C4-2B (cell line): ENCODE measurements around the gene EIF1AX.

Experiments used
- CTCF ChIP-seq: fragments of 450-650 bp; conservative IDR thresholded peaks from 2 replicates; pipeline ENCODE4 v1.5.1; 2017; ENCODE audit warnings: mild to moderate bottlenecking
- ZFX ChIP-seq: fragments of 450-650 bp; IDR thresholded peaks from 2 replicates; pipeline ENCODE4 v1.6.1; 2017

- TF ChIP-seq CTCF (no peak), ZFX (no peak)
Measured at GRCh38 chrX:20101934-20102581, 39.6 kb downstream of the EIF1AX start.
